Sigmoid colon (tissue), 7 donors: ENCODE data around the gene DNAJC8. TPM values are rescaled to one million over a fixed set of nuclear protein-coding genes. Genes with fewer than 3 reads are reported as not detected.

Experiments used
- DNase-seq: peaks from one replicate; pipeline ENCODE4 v3.0.0-alpha.2; 2019
- H3K27ac ChIP-seq, 4 donors: fragments of 200-600 bp; sonication (generic); one replicate each; pipeline ENCODE4 v1.5.1; 2016 to 2019; ENCODE audit warnings: mild to moderate bottlenecking in 1 of 4
- H3K27me3 ChIP-seq, 3 donors: fragments of 200-600 bp; sonication (generic); one replicate each; pipeline ENCODE4 v1.5.1; 2019; ENCODE audit warnings: mild to moderate bottlenecking in 1 of 3
- H3K36me3 ChIP-seq, 4 donors: fragments of 200-600 bp; sonication (generic); one replicate each; pipeline ENCODE4 v1.5.1; 2016 to 2019
- H3K4me1 ChIP-seq, 4 donors: fragments of 200-600 bp; sonication (generic); one replicate each; pipeline ENCODE4 v1.5.1; 2017 to 2019
- H3K4me3 ChIP-seq, 4 donors: fragments of 200-600 bp; sonication (generic); one replicate each; pipeline ENCODE4 v1.5.1; 2017 to 2019; ENCODE audit warnings: mild to moderate bottlenecking in 2 of 4, moderate library complexity in 1 of 4
- H3K9me3 ChIP-seq, 4 donors: fragments of 200-600 bp in 3 of 4; sonication (generic) in 3 of 4; one replicate each; pipeline versions ENCODE4 v1.5.1 to v1.6.1; 2013 to 2019
- CTCF ChIP-seq, 4 experiments: fragments of 450-650 bp in 3 of 4; fragments of 200-600 bp in 1 of 4; IDR thresholded peaks; one replicate each; pipeline ENCODE4 v1.5.1; 2016 to 2019; ENCODE audit warnings: antibody characterized with exemption in 4 of 4, mild to moderate bottlenecking in 3 of 4, moderate library complexity in 2 of 4
- EP300 ChIP-seq, 4 donors: sonication (generic); formaldehyde crosslinking; IDR thresholded peaks; one replicate each; pipeline ENCODE4 v1.6.1; 2017; ENCODE audit warnings: antibody characterized with exemption in 4 of 4
- POLR2A ChIP-seq, 2 donors: fragments of 450-650 bp; IDR thresholded peaks; one replicate each; pipeline ENCODE4 v1.6.1; 2016; ENCODE audit warnings: antibody characterized with exemption in 2 of 2, mild to moderate bottlenecking in 2 of 2, moderate library complexity in 2 of 2
- POLR2AphosphoS5 ChIP-seq, 4 donors: sonication (generic); formaldehyde crosslinking; IDR thresholded peaks; one replicate each; pipeline ENCODE4 v1.6.1; 2017; ENCODE audit warnings: antibody characterized with exemption in 4 of 4
- WGBS, 2 donors: extraction: QIAGEN DNeasy Blood & Tissue Kit; methylation state at CpG; one replicate each; pipeline ENCODE4 v1.1.7; 2013; 5-methylcytosine and 5-hydroxymethylcytosine counted together
- intact Hi-C: fragments of 100-400 bp; cut with DNase I; formaldehyde crosslinking; loops from one replicate; pipeline ENCODE4 v1.15.1; 2023
- polyA plus RNA-seq, 3 donors: library from polyadenylated mRNA; stranded (reverse); fragments of 200-250 nt; gene quantifications; one replicate each; pipeline ENCODE4 v1.2.3, GENCODE V29; 2013
- total RNA-seq, 4 donors: library from RNA; depleted of rRNA; stranded (reverse); fragments of >200 nt; gene quantifications; one replicate each; pipeline ENCODE4 v1.1.0, GENCODE V29; 2016
- donor health status: healthy with polysubstance abuse.
- donor health status: Bipolar disorder and iron deficiency.
- donor health status: healthy.

The DNAJC8 gene
- total and polyA plus RNA-seq, 7 donors: 64.5 to 94.3 (median 87.8) TPM

- H3K36me3 ChIP-seq: peaks cover 26 to 36% (median 32%) of the 10 kb centered on the region in 4 donors
- TF ChIP-seq EP300 (IDR thresholded peaks at IDR 0.05) (no peak), POLR2AphosphoS5 (IDR thresholded peaks at IDR 0.05) (no peak), CTCF (IDR thresholded peaks at IDR 0.05) (no peak), POLR2A (IDR thresholded peaks at IDR 0.05) (no peak)
- no peak overlapping the region for H3K4me3 ChIP-seq
- no peak overlapping the region for H3K27ac ChIP-seq
- no peak for DNase-seq
- 64 to 90% methylated on average over 1 of the region's 1 CpG for WGBS, 2 donors
- H3K27me3 ChIP-seq: no peaks in the 10 kb centered on the region
- no peaks in the 10 kb centered on the region for H3K9me3 ChIP-seq
- H3K4me1 ChIP-seq: no peaks in the 10 kb centered on the region
- intact Hi-C loops: no loop called here
Observed at GRCh38 chr1:28195780-28196179, 37.0 kb downstream of the DNAJC8 start.

GRCh38 chr1:28194326-28195035 is 38.3 kb downstream of the DNAJC8 start:
- no peak overlapping the region for H3K27ac ChIP-seq
- intact Hi-C loops: no loop called here
- H3K36me3 ChIP-seq: peaks cover 13 to 23% (median 19%) of the 10 kb centered on the region in 4 donors
- no peaks in the 10 kb centered on the region for H3K4me1 ChIP-seq
- TF ChIP-seq POLR2A (IDR thresholded peaks at IDR 0.05) (no peak), CTCF (IDR thresholded peaks at IDR 0.05) (no peak), POLR2AphosphoS5 (IDR thresholded peaks at IDR 0.05) (no peak), EP300 (IDR thresholded peaks at IDR 0.05) (no peak)
- WGBS, 2 donors: 86 to 89% methylated on average over 8 of the region's 8 CpGs
- no peak for DNase-seq
- no peak overlapping the region for H3K4me3 ChIP-seq
- H3K27me3 ChIP-seq: no peaks in the 10 kb centered on the region
- H3K9me3 ChIP-seq: no peaks in the 10 kb centered on the region

- TF ChIP-seq POLR2AphosphoS5 (IDR thresholded peaks at IDR 0.05) (no peak), EP300 (IDR thresholded peaks at IDR 0.05) (no peak), CTCF (IDR thresholded peaks at IDR 0.05) (no peak), POLR2A (IDR thresholded peaks at IDR 0.05) (no peak)
- Histone ChIP-seq H3K4me1 (no peaks in the 10 kb centered on the region), H3K27ac (no peak overlapping the region), H3K4me3 (no peak overlapping the region), H3K27me3 (no peaks in the 10 kb centered on the region), H3K36me3 (peaks cover 6 to 16% (median 11%) of the 10 kb centered on the region in 4 donors), H3K9me3 (no peaks in the 10 kb centered on the region)
- intact Hi-C loops: no loop called here
- WGBS, 2 donors: 66 to 76% methylated on average over 8 of the region's 8 CpGs
- no peak for DNase-seq
Observed at GRCh38 chr1:28193701-28194161, 39.1 kb downstream of the DNAJC8 start.

GRCh38 chr1:28190996-28191645 is 41.7 kb downstream of the DNAJC8 start:
- no peaks in the 10 kb centered on the region for H3K27me3 ChIP-seq
- H3K27ac ChIP-seq: no peak overlapping the region
- H3K4me1 ChIP-seq: no peaks in the 10 kb centered on the region
- intact Hi-C loops: no loop called here
- H3K36me3 ChIP-seq: no peaks in the 10 kb centered on the region
- DNase-seq: peak; percentile 40
- TF ChIP-seq CTCF (IDR thresholded peaks at IDR 0.05) (no peak), EP300 (IDR thresholded peaks at IDR 0.05) (no peak), POLR2AphosphoS5 (IDR thresholded peaks at IDR 0.05) (no peak), POLR2A (IDR thresholded peaks at IDR 0.05) (no peak)
- H3K9me3 ChIP-seq: no peaks in the 10 kb centered on the region
- 80 to 88% methylated on average over 12 of the region's 12 CpGs for WGBS, 2 donors
- H3K4me3 ChIP-seq: no peak overlapping the region
